Hepatocyte (in vitro differentiated cells): ENCODE results near the gene LUC7L2.

Source experiments
- CTCF ChIP-seq: fragments of 200-600 bp; sonication (generic); IDR thresholded peaks from 2 replicates; pipeline ENCODE4 v1.5.1; 2016; ENCODE audit warnings: antibody characterized with exemption, mild to moderate bottlenecking; ENCODE audit not compliant: poor library complexity
- EZH2 ChIP-seq: fragments of 200-600 bp; sonication (generic); IDR thresholded peaks from 2 replicates; pipeline ENCODE4 v1.6.1; 2016; ENCODE audit warnings: antibody characterized with exemption, mild to moderate bottlenecking, borderline replicate concordance
- EZH2phosphoT487 ChIP-seq: fragments of 200-600 bp; sonication (generic); IDR thresholded peaks from one replicate; pipeline ENCODE4 v1.6.1; 2018; ENCODE audit warnings: antibody characterized with exemption, mild to moderate bottlenecking, low read depth, moderate library complexity; ENCODE audit not compliant: unreplicated experiment, severe bottlenecking

GRCh38 chr7:139317939-139318505 lies 41.7 kb upstream of the LUC7L2 start:
- TF ChIP-seq CTCF (no peak), EZH2 (no peak), EZH2phosphoT487 (no peak)
